Dermis microvascular lymphatic vessel endothelial cell (primary cell): ENCODE data around the gene NAV2. TPM values are rescaled to one million over a fixed set of nuclear protein-coding genes. Genes with fewer than 3 reads are reported as not detected.
"Not testable (repeated sequence)": the region's sequence is repeated elsewhere in the genome, so short reads cannot be mapped to it uniquely, and the experiment has no call there.

Source experiments
- DNase-seq, 2 donors: peaks; one replicate each; pipeline versions ENCODE4 v3.0.0 to v3.0.0-alpha.2; 2010; ENCODE audit warnings: low read depth in 2 of 2
- total RNA-seq: library from RNA; depleted of rRNA; stranded (reverse); fragments of >200 nt; gene quantifications from 2 replicates; pipeline ENCODE4 v1.2.1, GENCODE V29; 2014

Gene NAV2
- total RNA-seq, 1 donor from 2014 or later = 3.2 TPM

- no peak for DNase-seq
These were observed 279.5 kb downstream of the NAV2 start for GRCh38 chr11:19992162-19992561.

GRCh38 chr11:19992998-19993397 is 280.4 kb downstream of the NAV2 start:
- DNase-seq = no peak

- DNase-seq = no peak
These were observed 282.0 kb downstream of the NAV2 start for GRCh38 chr11:19994672-19995071.

- peak in 1 of 2 donors; percentile 52 for DNase-seq
These were observed 282.5 kb downstream of the NAV2 start for GRCh38 chr11:19995145-19995544.

- DNase-seq = no peak
These were observed 283.9 kb downstream of the NAV2 start for GRCh38 chr11:19996571-19996970.

- no peak for DNase-seq
These were observed 287.3 kb downstream of the NAV2 start for GRCh38 chr11:20000022-20000350.

- no peak for DNase-seq
These were observed 287.9 kb downstream of the NAV2 start for GRCh38 chr11:20000351-20001134.

GRCh38 chr11:20002312-20003216 is 289.9 kb downstream of the NAV2 start:
- DNase-seq = no peak

- no peak for DNase-seq
These were observed 290.7 kb downstream of the NAV2 start for GRCh38 chr11:20003351-20003750.

- DNase-seq = peak in 1 of 2 donors; percentile 61
These were observed 292.2 kb downstream of the NAV2 start for GRCh38 chr11:20004866-20005265.

- no peak for DNase-seq
These were observed 293.1 kb downstream of the NAV2 start for GRCh38 chr11:20005747-20006146.

- not testable (repeated sequence) for DNase-seq
These were observed 294.0 kb downstream of the NAV2 start for GRCh38 chr11:20006618-20007017.

GRCh38 chr11:20007386-20007785 is 294.7 kb downstream of the NAV2 start:
- no peak for DNase-seq

- DNase-seq = no peak
These were observed 295.7 kb downstream of the NAV2 start for GRCh38 chr11:20008190-20008870.

GRCh38 chr11:20008871-20009644 is 296.4 kb downstream of the NAV2 start:
- DNase-seq = peak in 1 of 2 donors; percentile 45

GRCh38 chr11:20010156-20010850 is 297.7 kb downstream of the NAV2 start:
- no peak for DNase-seq

GRCh38 chr11:20010851-20011225 is 298.2 kb downstream of the NAV2 start:
- DNase-seq = no peak

GRCh38 chr11:20011307-20011951 is 298.8 kb downstream of the NAV2 start:
- no peak for DNase-seq

GRCh38 chr11:20013346-20014066 is 300.9 kb downstream of the NAV2 start:
- peak in 1 of 2 donors; percentile 75 for DNase-seq

GRCh38 chr11:20014067-20014402 is 301.4 kb downstream of the NAV2 start:
- no peak for DNase-seq
